PC-9 (cell line): ENCODE measurements around the gene CRISP1.

ENCODE experiments used
- CTCF ChIP-seq: fragments of 200-600 bp; sonication (generic); conservative IDR thresholded peaks from 2 replicates; pipeline ENCODE4 v1.6.1; 2017; ENCODE audit warnings: mixed run types, antibody characterized with exemption, mild to moderate bottlenecking, moderate library complexity
- EZH2 ChIP-seq: fragments of 200-600 bp; sonication (generic); IDR thresholded peaks from 2 replicates; pipeline ENCODE4 v1.8.0; 2017; ENCODE audit warnings: antibody characterized with exemption, low read depth

GRCh38 chr6:49790341-49790740 lies 76.0 kb downstream of the CRISP1 start:
- TF ChIP-seq CTCF (no peak), EZH2 (no peak)
